GM12878 (cell line): ENCODE measurements around the gene AKAP13. TPM values are rescaled to one million over a fixed set of nuclear protein-coding genes. Genes with fewer than 3 reads are reported as not detected.
A peak's percentile ranks its signal among the peaks of the same experiment; 100 is the strongest.

Source experiments
- BACH1 ChIP-seq: fragments of 450-650 bp; IDR thresholded peaks from 2 replicates; pipeline ENCODE4 v1.6.1; 2017; ENCODE audit warnings: mild to moderate bottlenecking, borderline replicate concordance
- CBX3 ChIP-seq: fragments of 200-600 bp; sonication (generic); IDR thresholded peaks from 2 replicates; pipeline ENCODE4 v1.6.1; 2016; ENCODE audit warnings: low read depth, borderline replicate concordance
- EP300 ChIP-seq, 2 experiments: fragments of 150-350 bp in 1 of 2; IDR thresholded peaks; 2 replicates each; pipeline ENCODE4 v1.6.1; 2011 to 2012; ENCODE audit warnings: low read depth in 2 of 2, low read length in 2 of 2, borderline replicate concordance in 1 of 2, improper control_type of control experiment in 1 of 2, inconsistent platforms in 1 of 2; ENCODE audit not compliant: control insufficient read depth in 1 of 2
- ETV6 ChIP-seq, 2 experiments: fragments of 450-650 bp in 1 of 2; IDR thresholded peaks in 1 of 2; conservative IDR thresholded peaks in 1 of 2; 2 replicates each; pipeline ENCODE4 v1.6.1; 2014; ENCODE audit warnings: antibody characterized with exemption in 1 of 2, borderline replicate concordance in 1 of 2, low read depth in 1 of 2, mild to moderate bottlenecking in 1 of 2, moderate library complexity in 1 of 2
- FOXM1 ChIP-seq: IDR thresholded peaks from 2 replicates; pipeline ENCODE4 v1.6.1; 2012; ENCODE audit warnings: low read depth, mild to moderate bottlenecking, inconsistent platforms, low read length, moderate library complexity
- GATAD2B ChIP-seq: fragments of 450-650 bp; conservative IDR thresholded peaks from 2 replicates; pipeline ENCODE4 v1.6.1; 2017; ENCODE audit warnings: low read depth, mild to moderate bottlenecking, moderate library complexity
- MEF2B ChIP-seq: fragments of 450-650 bp; IDR thresholded peaks from 2 replicates; pipeline ENCODE4 v1.6.1; 2018; ENCODE audit warnings: mild to moderate bottlenecking, moderate library complexity; ENCODE audit not compliant: partially characterized antibody, poor library complexity, severe bottlenecking
- PML ChIP-seq: IDR thresholded peaks from 2 replicates; pipeline ENCODE4 v1.6.1; 2012; ENCODE audit warnings: low read length, inconsistent platforms
- POLR2A ChIP-seq: IDR thresholded peaks from 2 replicates; pipeline ENCODE4 v1.6.1; 2011; ENCODE audit warnings: low read depth, mild to moderate bottlenecking, low read length
- RELA ChIP-seq: fragments of 450-650 bp; IDR thresholded peaks from 2 replicates; pipeline ENCODE4 v1.8.0; 2014; ENCODE audit warnings: borderline replicate concordance; ENCODE audit not compliant: partially characterized antibody
- STAT3 ChIP-seq: IDR thresholded peaks from 2 replicates; pipeline ENCODE4 v1.6.1; 2011; ENCODE audit warnings: low read depth, low read length, improper control_type of control experiment
- polyA plus RNA-seq, 11 experiments: library from polyadenylated mRNA; depleted of rRNA in 4 of 11; unstranded in 6 of 11; stranded (reverse) in 5 of 11; fragments of >200 nt; fragmentation: Nextera tagmentation in 4 of 11; fragmentation: Illumina TruSeq in 1 of 11; extraction: Ambion mirVana in 4 of 11; extraction: Trizol in 1 of 11; gene quantifications; 1 replicate in 1 of 11; 2 replicates in 10 of 11; pipeline versions ENCODE4 v1.2.1 to v1.2.3, GENCODE V29; 2011 to 2016; ENCODE audit warnings: inconsistent platforms in 2 of 11, missing spikeins in 2 of 11, low read depth in 1 of 11
- total RNA-seq, 4 experiments: library from RNA; depleted of rRNA in 3 of 4; stranded (reverse); fragments of >200 nt in 3 of 4; fragmentation: Illumina TruSeq in 1 of 4; extraction: Trizol in 1 of 4; gene quantifications; 2 replicates each; pipeline versions ENCODE4 v1.2.1 to v1.2.3, GENCODE V29; 2013 to 2021
- TF ChIP-seq, protein P1 (sequence below): fragments of 450-650 bp; IDR thresholded peaks from 2 replicates; pipeline ENCODE4 v1.6.1; 2017; ENCODE audit warnings: mild to moderate bottlenecking, moderate library complexity
- TF ChIP-seq, protein P2 (sequence below): fragments of 450-650 bp; IDR thresholded peaks from 2 replicates; pipeline ENCODE4 v1.6.1; 2017; ENCODE audit warnings: low read depth, mild to moderate bottlenecking, moderate library complexity
- TF ChIP-seq, protein P3 (sequence below): fragments of 450-650 bp; IDR thresholded peaks from 2 replicates; pipeline ENCODE4 v1.6.1; 2016; ENCODE audit warnings: mild to moderate bottlenecking
- TF ChIP-seq, protein P4 (sequence below): IDR thresholded peaks from 2 replicates; pipeline ENCODE4 v1.6.1; 2011; ENCODE audit warnings: low read depth, mild to moderate bottlenecking, low read length, moderate library complexity, borderline replicate concordance; ENCODE audit errors: extremely low read depth
- TF ChIP-seq, protein P5 (sequence below): fragments of 150-350 bp; IDR thresholded peaks from 2 replicates; pipeline ENCODE4 v1.6.1; 2016; ENCODE audit warnings: low read depth, low read length

Gene AKAP13
- total and polyA plus RNA-seq, 10 of the 15 experiments (the other 5 are each of a cell fraction or from before 2014, with no cell fraction given): 14.4 to 74.9 (median 55.1) TPM

DNA sequence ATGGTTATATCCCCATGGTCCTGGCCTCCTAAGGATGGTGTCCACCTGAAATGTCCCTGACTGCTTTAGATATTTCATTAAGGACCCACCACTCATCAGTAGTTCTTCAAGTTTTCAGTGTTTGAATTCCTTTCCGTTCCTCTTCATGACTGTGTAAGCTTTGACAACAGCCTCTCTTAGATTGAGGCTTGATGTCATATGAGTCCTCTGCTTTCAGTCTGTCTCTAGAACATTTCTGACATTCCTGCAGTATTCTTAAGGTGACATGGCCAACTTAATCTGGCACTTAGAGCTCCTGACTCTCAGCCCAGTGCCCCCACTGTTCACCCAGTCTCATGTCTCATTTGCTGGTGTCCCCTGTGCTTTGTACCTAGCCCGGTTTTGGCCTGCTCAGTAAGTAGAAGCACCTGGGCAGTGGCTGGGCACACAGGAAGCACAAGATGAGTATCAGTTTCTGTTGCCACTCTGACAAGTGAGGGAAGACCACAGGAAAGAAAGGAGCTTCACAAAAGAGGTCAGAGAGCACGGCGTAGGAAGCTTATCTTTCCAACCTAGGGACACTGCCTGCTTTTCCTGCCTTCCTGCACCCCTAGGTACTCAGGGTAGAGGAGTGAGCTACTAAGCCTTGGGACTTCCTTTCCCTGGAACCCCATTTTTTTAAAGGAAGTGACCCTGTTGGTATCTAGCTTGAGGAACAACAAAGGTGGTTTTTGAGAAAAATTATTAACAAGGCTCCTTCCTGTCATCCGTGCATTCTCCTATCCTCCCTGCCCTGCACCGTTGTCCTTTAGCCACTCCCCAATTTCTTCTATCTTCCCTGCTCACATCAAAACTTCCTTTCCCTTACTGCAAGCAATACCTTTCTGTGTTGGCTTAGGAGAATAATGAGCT, 311.2 kb downstream of the AKAP13 start (continued):
- TF ChIP-seq, protein P1, sequence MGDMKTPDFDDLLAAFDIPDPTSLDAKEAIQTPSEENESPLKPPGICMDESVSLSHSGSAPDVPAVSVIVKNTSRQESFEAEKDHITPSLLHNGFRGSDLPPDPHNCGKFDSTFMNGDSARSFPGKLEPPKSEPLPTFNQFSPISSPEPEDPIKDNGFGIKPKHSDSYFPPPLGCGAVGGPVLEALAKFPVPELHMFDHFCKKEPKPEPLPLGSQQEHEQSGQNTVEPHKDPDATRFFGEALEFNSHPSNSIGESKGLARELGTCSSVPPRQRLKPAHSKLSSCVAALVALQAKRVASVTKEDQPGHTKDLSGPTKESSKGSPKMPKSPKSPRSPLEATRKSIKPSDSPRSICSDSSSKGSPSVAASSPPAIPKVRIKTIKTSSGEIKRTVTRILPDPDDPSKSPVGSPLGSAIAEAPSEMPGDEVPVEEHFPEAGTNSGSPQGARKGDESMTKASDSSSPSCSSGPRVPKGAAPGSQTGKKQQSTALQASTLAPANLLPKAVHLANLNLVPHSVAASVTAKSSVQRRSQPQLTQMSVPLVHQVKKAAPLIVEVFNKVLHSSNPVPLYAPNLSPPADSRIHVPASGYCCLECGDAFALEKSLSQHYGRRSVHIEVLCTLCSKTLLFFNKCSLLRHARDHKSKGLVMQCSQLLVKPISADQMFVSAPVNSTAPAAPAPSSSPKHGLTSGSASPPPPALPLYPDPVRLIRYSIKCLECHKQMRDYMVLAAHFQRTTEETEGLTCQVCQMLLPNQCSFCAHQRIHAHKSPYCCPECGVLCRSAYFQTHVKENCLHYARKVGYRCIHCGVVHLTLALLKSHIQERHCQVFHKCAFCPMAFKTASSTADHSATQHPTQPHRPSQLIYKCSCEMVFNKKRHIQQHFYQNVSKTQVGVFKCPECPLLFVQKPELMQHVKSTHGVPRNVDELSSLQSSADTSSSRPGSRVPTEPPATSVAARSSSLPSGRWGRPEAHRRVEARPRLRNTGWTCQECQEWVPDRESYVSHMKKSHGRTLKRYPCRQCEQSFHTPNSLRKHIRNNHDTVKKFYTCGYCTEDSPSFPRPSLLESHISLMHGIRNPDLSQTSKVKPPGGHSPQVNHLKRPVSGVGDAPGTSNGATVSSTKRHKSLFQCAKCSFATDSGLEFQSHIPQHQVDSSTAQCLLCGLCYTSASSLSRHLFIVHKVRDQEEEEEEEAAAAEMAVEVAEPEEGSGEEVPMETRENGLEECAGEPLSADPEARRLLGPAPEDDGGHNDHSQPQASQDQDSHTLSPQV: peak; percentile 39; the same call in 1 of the 2 replicates
- TF ChIP-seq, protein P2, sequence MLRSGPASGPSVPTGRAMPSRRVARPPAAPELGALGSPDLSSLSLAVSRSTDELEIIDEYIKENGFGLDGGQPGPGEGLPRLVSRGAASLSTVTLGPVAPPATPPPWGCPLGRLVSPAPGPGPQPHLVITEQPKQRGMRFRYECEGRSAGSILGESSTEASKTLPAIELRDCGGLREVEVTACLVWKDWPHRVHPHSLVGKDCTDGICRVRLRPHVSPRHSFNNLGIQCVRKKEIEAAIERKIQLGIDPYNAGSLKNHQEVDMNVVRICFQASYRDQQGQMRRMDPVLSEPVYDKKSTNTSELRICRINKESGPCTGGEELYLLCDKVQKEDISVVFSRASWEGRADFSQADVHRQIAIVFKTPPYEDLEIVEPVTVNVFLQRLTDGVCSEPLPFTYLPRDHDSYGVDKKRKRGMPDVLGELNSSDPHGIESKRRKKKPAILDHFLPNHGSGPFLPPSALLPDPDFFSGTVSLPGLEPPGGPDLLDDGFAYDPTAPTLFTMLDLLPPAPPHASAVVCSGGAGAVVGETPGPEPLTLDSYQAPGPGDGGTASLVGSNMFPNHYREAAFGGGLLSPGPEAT: peak; percentile 70; the same call in 1 of the 2 replicates
- TF ChIP-seq CBX3: no peak
- peak; percentile 40; the same call in 1 of the 2 replicates for TF ChIP-seq PML
- peak in 1 of 2 experiments; percentile 34; a peak in 1 of 4 replicates for TF ChIP-seq EP300 (IDR thresholded peaks at IDR 0.05; ENCODE audit: borderline replicate concordance in 1 of 2, control insufficient read depth in 1 of 2, low read depth in 2 of 2, low read length in 2 of 2)
- peak in 1 of 2 experiments; percentile 74; a peak in 2 of 4 replicates for TF ChIP-seq ETV6 (conservative IDR thresholded peaks at IDR 0.05 in 1 of 2, IDR thresholded peaks at IDR 0.05 in 1 of 2; ENCODE audit: borderline replicate concordance in 1 of 2, low read depth in 1 of 2)
- TF ChIP-seq BACH1: peak; percentile 6; the same call in 1 of the 2 replicates
- TF ChIP-seq, protein P3, sequence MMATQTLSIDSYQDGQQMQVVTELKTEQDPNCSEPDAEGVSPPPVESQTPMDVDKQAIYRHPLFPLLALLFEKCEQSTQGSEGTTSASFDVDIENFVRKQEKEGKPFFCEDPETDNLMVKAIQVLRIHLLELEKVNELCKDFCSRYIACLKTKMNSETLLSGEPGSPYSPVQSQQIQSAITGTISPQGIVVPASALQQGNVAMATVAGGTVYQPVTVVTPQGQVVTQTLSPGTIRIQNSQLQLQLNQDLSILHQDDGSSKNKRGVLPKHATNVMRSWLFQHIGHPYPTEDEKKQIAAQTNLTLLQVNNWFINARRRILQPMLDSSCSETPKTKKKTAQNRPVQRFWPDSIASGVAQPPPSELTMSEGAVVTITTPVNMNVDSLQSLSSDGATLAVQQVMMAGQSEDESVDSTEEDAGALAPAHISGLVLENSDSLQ: no peak
- TF ChIP-seq, protein P4, sequence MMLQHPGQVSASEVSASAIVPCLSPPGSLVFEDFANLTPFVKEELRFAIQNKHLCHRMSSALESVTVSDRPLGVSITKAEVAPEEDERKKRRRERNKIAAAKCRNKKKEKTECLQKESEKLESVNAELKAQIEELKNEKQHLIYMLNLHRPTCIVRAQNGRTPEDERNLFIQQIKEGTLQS: no peak
- TF ChIP-seq POLR2A: peak; percentile 58
- peak; percentile 14 for TF ChIP-seq MEF2B
- peak; percentile 45; the same call in 1 of the 2 replicates for TF ChIP-seq FOXM1
- TF ChIP-seq, protein P5, sequence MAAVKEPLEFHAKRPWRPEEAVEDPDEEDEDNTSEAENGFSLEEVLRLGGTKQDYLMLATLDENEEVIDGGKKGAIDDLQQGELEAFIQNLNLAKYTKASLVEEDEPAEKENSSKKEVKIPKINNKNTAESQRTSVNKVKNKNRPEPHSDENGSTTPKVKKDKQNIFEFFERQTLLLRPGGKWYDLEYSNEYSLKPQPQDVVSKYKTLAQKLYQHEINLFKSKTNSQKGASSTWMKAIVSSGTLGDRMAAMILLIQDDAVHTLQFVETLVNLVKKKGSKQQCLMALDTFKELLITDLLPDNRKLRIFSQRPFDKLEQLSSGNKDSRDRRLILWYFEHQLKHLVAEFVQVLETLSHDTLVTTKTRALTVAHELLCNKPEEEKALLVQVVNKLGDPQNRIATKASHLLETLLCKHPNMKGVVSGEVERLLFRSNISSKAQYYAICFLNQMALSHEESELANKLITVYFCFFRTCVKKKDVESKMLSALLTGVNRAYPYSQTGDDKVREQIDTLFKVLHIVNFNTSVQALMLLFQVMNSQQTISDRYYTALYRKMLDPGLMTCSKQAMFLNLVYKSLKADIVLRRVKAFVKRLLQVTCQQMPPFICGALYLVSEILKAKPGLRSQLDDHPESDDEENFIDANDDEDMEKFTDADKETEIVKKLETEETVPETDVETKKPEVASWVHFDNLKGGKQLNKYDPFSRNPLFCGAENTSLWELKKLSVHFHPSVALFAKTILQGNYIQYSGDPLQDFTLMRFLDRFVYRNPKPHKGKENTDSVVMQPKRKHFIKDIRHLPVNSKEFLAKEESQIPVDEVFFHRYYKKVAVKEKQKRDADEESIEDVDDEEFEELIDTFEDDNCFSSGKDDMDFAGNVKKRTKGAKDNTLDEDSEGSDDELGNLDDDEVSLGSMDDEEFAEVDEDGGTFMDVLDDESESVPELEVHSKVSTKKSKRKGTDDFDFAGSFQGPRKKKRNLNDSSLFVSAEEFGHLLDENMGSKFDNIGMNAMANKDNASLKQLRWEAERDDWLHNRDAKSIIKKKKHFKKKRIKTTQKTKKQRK: no peak
- TF ChIP-seq GATAD2B: peak; percentile 42
- TF ChIP-seq RELA: no peak
- no peak for TF ChIP-seq STAT3
